ENCODE measurements around the gene SESN2. TPM values are rescaled to one million over a fixed set of nuclear protein-coding genes. Genes with fewer than 3 reads are reported as not detected.

The SESN2 gene
- total and polyA plus RNA-seq, 2 experiments from 2014 or later: 40.2 to 50.7 TPM

DNA sequence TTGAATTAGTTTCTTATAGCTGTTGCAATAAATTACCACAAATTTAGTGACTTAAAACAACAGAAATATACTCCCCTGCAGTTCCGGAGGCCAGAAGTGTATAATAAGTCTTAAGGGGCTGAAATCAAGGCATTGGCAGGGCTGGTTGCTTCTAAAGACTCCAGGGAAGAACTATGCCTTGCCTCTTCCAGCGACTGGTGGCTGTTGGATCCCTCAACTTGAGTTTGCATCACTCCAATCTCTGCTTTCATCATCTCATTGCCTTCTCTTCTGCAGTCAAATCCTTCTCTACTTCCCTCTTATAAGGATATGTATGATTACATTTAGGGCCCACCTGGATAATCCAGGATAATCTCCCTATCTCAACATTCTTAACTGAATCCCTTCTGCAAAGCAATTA, 50.4 kb downstream of the SESN2 start:
- no peaks in the 10 kb centered on the region for H3K9me3 ChIP-seq (ENCODE audit: low read depth)
- no peaks in the 10 kb centered on the region for H3K9me2 ChIP-seq (replicated peaks; ENCODE audit: insufficient read depth)
- no peak overlapping the region for H3K27ac ChIP-seq
- peaks cover 8% of the 10 kb centered on the region for H3K4me1 ChIP-seq (ENCODE audit: insufficient read depth)
- H3K4me2 ChIP-seq: no peak overlapping the region
- no peaks in the 10 kb centered on the region for H3K27me3 ChIP-seq
- TF ChIP-seq EZH2phosphoT487 (IDR thresholded peaks at IDR 0.05; ENCODE audit: low read depth, severe bottlenecking, unreplicated experiment): no peak
- TF ChIP-seq EZH2 (IDR thresholded peaks at IDR 0.05; ENCODE audit: borderline replicate concordance): no peak
- TF ChIP-seq, protein P1, sequence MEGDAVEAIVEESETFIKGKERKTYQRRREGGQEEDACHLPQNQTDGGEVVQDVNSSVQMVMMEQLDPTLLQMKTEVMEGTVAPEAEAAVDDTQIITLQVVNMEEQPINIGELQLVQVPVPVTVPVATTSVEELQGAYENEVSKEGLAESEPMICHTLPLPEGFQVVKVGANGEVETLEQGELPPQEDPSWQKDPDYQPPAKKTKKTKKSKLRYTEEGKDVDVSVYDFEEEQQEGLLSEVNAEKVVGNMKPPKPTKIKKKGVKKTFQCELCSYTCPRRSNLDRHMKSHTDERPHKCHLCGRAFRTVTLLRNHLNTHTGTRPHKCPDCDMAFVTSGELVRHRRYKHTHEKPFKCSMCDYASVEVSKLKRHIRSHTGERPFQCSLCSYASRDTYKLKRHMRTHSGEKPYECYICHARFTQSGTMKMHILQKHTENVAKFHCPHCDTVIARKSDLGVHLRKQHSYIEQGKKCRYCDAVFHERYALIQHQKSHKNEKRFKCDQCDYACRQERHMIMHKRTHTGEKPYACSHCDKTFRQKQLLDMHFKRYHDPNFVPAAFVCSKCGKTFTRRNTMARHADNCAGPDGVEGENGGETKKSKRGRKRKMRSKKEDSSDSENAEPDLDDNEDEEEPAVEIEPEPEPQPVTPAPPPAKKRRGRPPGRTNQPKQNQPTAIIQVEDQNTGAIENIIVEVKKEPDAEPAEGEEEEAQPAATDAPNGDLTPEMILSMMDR (IDR thresholded peaks at IDR 0.05; ENCODE audit: poor library complexity): no peak
- H2AFZ ChIP-seq: no peak overlapping the region
- 88% methylated on average over 2 of the region's 2 CpGs for WGBS (ENCODE audit: low lambda C conversion rate, missing lambda C conversion rate)
- H3K36me3 ChIP-seq (replicated peaks; ENCODE audit: insufficient read depth, low read depth): no peaks in the 10 kb centered on the region
- H3K4me3 ChIP-seq: no peak overlapping the region
- DNase-seq (ENCODE audit: low spot score): no peak
- H4K20me1 ChIP-seq (ENCODE audit: insufficient read depth, poor library complexity, severe bottlenecking): no peaks in the 10 kb centered on the region
- no peaks in the 10 kb centered on the region for H3K79me2 ChIP-seq

DNA sequence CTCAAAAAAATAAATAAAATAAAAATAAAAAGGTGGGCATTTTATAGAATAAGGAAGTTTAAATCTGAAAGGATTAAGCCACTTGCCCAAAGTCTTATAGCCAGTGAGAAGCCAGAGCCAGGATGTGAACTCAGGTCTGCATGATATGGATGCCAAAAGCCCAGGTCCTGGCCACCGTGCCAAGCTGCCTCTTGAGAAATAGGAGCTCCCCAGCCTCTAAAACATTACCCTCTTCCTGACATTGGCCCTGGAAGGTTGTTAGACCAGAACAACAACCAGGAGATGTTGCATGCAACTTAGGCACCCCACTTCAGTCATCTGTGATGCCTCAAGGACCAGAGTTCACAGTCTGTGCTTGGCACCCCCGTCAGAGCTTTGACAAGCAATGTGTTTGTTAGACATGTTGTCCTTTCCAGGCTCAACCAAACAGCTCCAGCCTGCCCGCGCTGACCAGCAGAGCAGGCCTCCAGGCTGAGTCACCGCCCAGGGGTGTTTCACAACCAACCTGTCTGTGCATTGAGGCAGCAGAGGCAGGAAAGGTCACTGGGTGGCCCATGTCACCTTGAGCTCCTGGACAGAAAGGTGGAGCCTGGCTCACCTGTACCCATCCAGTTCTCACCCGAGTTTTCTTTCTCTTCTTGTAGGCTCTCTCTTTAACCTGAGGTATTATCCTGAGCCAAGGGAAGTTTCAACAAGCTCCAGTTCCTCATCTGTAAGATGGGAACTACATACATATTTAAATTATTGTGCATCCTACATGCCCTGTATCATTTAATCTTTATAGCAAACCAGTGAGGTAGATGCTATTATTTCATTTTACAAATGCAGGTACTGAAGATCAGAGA, 54.6 kb downstream of the SESN2 start:
- Histone ChIP-seq H3K27ac (peak overlapping the region; percentile 89), H3K36me3 (replicated peaks; ENCODE audit: insufficient read depth, low read depth) (no peaks in the 10 kb centered on the region), H4K20me1 (ENCODE audit: insufficient read depth, poor library complexity, severe bottlenecking) (no peaks in the 10 kb centered on the region), H3K79me2 (no peaks in the 10 kb centered on the region), H3K4me2 (peak overlapping the region; percentile 44), H3K9me3 (ENCODE audit: low read depth) (no peaks in the 10 kb centered on the region), H2AFZ (no peak overlapping the region), H3K27me3 (no peaks in the 10 kb centered on the region), H3K9me2 (replicated peaks; ENCODE audit: insufficient read depth) (no peaks in the 10 kb centered on the region), H3K4me1 (ENCODE audit: insufficient read depth) (peaks cover 8% of the 10 kb centered on the region), H3K4me3 (no peak overlapping the region)
- peak; percentile 90 for DNase-seq (ENCODE audit: low spot score)
- no peak for TF ChIP-seq EZH2 (IDR thresholded peaks at IDR 0.05; ENCODE audit: borderline replicate concordance)
- TF ChIP-seq EZH2phosphoT487 (IDR thresholded peaks at IDR 0.05; ENCODE audit: low read depth, severe bottlenecking, unreplicated experiment): no peak
- TF ChIP-seq, protein P1 (IDR thresholded peaks at IDR 0.05; ENCODE audit: poor library complexity): no peak
- 39% methylated on average over 6 of the region's 6 CpGs for WGBS (ENCODE audit: low lambda C conversion rate, missing lambda C conversion rate)

DNA sequence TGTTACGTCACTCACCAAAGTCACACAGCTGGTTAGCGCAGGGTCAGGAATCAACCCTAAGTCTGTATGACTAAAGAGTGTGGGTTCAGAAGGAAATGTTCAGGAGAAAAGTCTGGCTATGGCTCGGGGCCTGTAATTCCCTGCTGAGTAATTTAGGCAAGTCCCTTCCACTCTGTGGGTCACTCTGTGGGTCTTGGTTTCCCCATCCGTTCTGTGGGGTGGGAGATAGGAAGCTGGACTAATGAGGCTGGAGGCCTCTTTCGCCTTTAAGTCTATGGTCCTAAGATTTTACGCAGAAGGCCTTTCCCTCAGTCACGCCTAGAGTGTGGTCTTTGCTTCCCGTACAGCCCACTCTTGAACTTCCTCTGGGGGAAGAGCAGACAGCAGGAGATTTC, 55.2 kb downstream of the SESN2 start:
- no peaks in the 10 kb centered on the region for H3K27me3 ChIP-seq
- no peaks in the 10 kb centered on the region for H3K79me2 ChIP-seq
- peaks cover 8% of the 10 kb centered on the region for H3K4me1 ChIP-seq (ENCODE audit: insufficient read depth)
- peak overlapping the region; percentile 89 for H3K27ac ChIP-seq
- TF ChIP-seq EZH2 (IDR thresholded peaks at IDR 0.05; ENCODE audit: borderline replicate concordance) (no peak), EZH2phosphoT487 (IDR thresholded peaks at IDR 0.05; ENCODE audit: low read depth, severe bottlenecking, unreplicated experiment) (no peak)
- TF ChIP-seq, protein P1 (IDR thresholded peaks at IDR 0.05; ENCODE audit: poor library complexity): no peak
- 91% methylated on average over 8 of the region's 8 CpGs for WGBS (ENCODE audit: low lambda C conversion rate, missing lambda C conversion rate)
- H3K4me2 ChIP-seq: no peak overlapping the region
- no peak overlapping the region for H2AFZ ChIP-seq
- no peaks in the 10 kb centered on the region for H3K9me2 ChIP-seq (replicated peaks; ENCODE audit: insufficient read depth)
- H3K36me3 ChIP-seq (replicated peaks; ENCODE audit: insufficient read depth, low read depth): no peaks in the 10 kb centered on the region
- DNase-seq (ENCODE audit: low spot score): no peak
- no peak overlapping the region for H3K4me3 ChIP-seq
- no peaks in the 10 kb centered on the region for H3K9me3 ChIP-seq (ENCODE audit: low read depth)
- no peaks in the 10 kb centered on the region for H4K20me1 ChIP-seq (ENCODE audit: insufficient read depth, poor library complexity, severe bottlenecking)
